ENCODE results near the gene RPAP2. TPM values are rescaled to one million over a fixed set of nuclear protein-coding genes. Genes with fewer than 3 reads are reported as not detected.
"Not testable (repeated sequence)": the region's sequence is repeated elsewhere in the genome, so short reads cannot be mapped to it uniquely, and the experiment has no call there.

Gene RPAP2
- total and polyA plus RNA-seq, 3 experiments from 2014 or later, result 30.8 to 40.7 (median 38.6) TPM

DNA sequence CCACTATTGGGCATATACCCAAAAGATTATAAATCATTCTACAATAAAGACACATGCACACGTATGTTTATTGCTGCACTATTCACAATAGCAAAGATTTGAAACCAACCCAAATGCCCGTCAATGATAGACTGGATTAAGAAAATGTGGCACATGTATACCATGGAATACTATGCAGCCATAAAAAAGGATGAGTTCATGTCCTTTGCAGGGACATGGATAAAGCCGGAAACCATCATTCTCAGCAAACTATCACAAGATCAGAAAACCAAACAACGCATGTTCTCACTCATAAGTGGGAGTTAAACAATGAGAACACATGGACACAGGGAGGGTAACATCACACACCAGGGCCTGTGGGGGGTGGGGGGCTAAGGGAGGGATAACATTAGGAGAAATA lies 95.1 kb downstream of the RPAP2 start:
- H3K27me3 Mint-ChIP-seq; H3K27ac ChIP-seq (ENCODE audit: low read depth, low read length); H3K9me3 ChIP-seq (ENCODE audit: low read length); H3K36me3 ChIP-seq (ENCODE audit: insufficient read depth, low read length); DNase-seq; H3K27ac Mint-ChIP-seq; H3K4me3 Mint-ChIP-seq; H3K4me3 ChIP-seq (ENCODE audit: low read length); H3K4me1 Mint-ChIP-seq; POLR2A ChIA-PET; CTCF ChIA-PET; H3K27me3 ChIP-seq (ENCODE audit: insufficient read depth, low read length, poor library complexity, severe bottlenecking); H3K4me1 ChIP-seq (ENCODE audit: insufficient read depth, low read length): not testable (repeated sequence)
- H3K36me3 Mint-ChIP-seq, result peaks cover 6 to 40% (median 6%) of the 10 kb centered on the region in 3 donors
- peaks cover 14 to 44% (median 37%) of the 10 kb centered on the region in 5 donors for H3K9me3 Mint-ChIP-seq

- Histone ChIP-seq H3K4me3 (ENCODE audit: low read length) (no peak overlapping the region), H3K27me3 (ENCODE audit: insufficient read depth, low read length, poor library complexity, severe bottlenecking) (no peaks in the 10 kb centered on the region), H3K9me3 (ENCODE audit: low read length) (no peaks in the 10 kb centered on the region), H3K36me3 (ENCODE audit: insufficient read depth, low read length) (no peaks in the 10 kb centered on the region), H3K4me1 (ENCODE audit: insufficient read depth, low read length) (no peaks in the 10 kb centered on the region), H3K27ac (ENCODE audit: low read depth, low read length) (no peak overlapping the region)
- H3K36me3 Mint-ChIP-seq, result peaks cover 1 to 13% (median 2%) of the 10 kb centered on the region in 3 donors
- no peaks in the 10 kb centered on the region for H3K4me1 Mint-ChIP-seq
- POLR2A ChIA-PET, result no interaction called here
- H3K27me3 Mint-ChIP-seq, result no peaks in the 10 kb centered on the region
- CTCF ChIA-PET, result no interaction called here
- H3K9me3 Mint-ChIP-seq, result peaks cover 8 to 18% (median 16%) of the 10 kb centered on the region in 5 donors
- peak overlapping the region in 1 of 8 donors; percentile 61 for H3K27ac Mint-ChIP-seq
- no peak for DNase-seq
- no peak overlapping the region for H3K4me3 Mint-ChIP-seq
Measured at GRCh38 chr1:92398519-92398918, 99.7 kb downstream of the RPAP2 start.

- H3K27ac Mint-ChIP-seq, result no peak overlapping the region
- Histone ChIP-seq H3K27ac (ENCODE audit: low read depth, low read length) (no peak overlapping the region), H3K27me3 (ENCODE audit: insufficient read depth, low read length, poor library complexity, severe bottlenecking) (no peaks in the 10 kb centered on the region), H3K4me3 (ENCODE audit: low read length) (no peak overlapping the region), H3K4me1 (ENCODE audit: insufficient read depth, low read length) (no peaks in the 10 kb centered on the region), H3K9me3 (ENCODE audit: low read length) (no peaks in the 10 kb centered on the region), H3K36me3 (ENCODE audit: insufficient read depth, low read length) (no peaks in the 10 kb centered on the region)
- no peak overlapping the region for H3K4me3 Mint-ChIP-seq
- CTCF ChIA-PET, result no interaction called here
- DNase-seq, result no peak
- H3K27me3 Mint-ChIP-seq, result no peaks in the 10 kb centered on the region
- H3K9me3 Mint-ChIP-seq, result peaks cover 10 to 16% (median 13%) of the 10 kb centered on the region in 5 donors
- H3K36me3 Mint-ChIP-seq, result peaks cover 3 to 13% (median 3%) of the 10 kb centered on the region in 3 donors
- POLR2A ChIA-PET, result no interaction called here
- H3K4me1 Mint-ChIP-seq, result no peaks in the 10 kb centered on the region
Measured at GRCh38 chr1:92399076-92399475, 100.2 kb downstream of the RPAP2 start.

- Mint-ChIP-seq H3K27me3 (no peaks in the 10 kb centered on the region), H3K36me3 (peaks cover 5 to 19% (median 6%) of the 10 kb centered on the region in 3 donors), H3K9me3 (peaks cover 8 to 15% (median 13%) of the 10 kb centered on the region in 5 donors), H3K27ac (no peak overlapping the region), H3K4me3 (no peak overlapping the region), H3K4me1 (peaks cover 11 to 14% (median 13%) of the 10 kb centered on the region in 3 donors)
- no peak overlapping the region for H3K4me3 ChIP-seq (ENCODE audit: low read length)
- POLR2A ChIA-PET, result no interaction called here
- no peaks in the 10 kb centered on the region for H3K36me3 ChIP-seq (ENCODE audit: insufficient read depth, low read length)
- H3K27me3 ChIP-seq (ENCODE audit: insufficient read depth, low read length, poor library complexity, severe bottlenecking), result no peaks in the 10 kb centered on the region
- no peak for DNase-seq
- CTCF ChIA-PET, result no interaction called here
- no peak overlapping the region for H3K27ac ChIP-seq (ENCODE audit: low read depth, low read length)
- H3K9me3 ChIP-seq (ENCODE audit: low read length), result no peaks in the 10 kb centered on the region
- peaks cover 4% of the 10 kb centered on the region for H3K4me1 ChIP-seq (ENCODE audit: insufficient read depth, low read length)
Measured at GRCh38 chr1:92404661-92405060, 105.8 kb downstream of the RPAP2 start.

DNA sequence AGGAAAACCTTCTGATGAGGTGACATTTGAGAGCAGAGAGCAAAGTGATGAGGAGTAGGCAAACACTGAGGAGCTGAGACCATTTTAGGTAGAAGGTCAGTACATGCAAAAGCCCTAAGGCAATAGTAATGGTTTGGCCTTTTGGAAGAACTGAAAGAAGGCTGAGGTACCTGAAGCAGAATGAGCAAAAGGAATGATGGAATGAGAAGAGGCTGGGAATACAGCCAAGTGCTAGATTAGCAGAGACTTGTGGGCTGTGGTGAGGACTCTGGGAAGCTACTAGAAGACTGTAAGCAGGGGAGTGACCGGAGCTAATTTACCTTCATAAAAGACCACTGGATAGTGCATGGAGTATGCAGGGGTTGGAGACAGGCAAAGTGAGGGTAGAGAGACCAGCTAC lies 110.0 kb downstream of the RPAP2 start:
- H3K27ac ChIP-seq (ENCODE audit: low read depth, low read length), result no peak overlapping the region
- no peak overlapping the region for H3K4me3 ChIP-seq (ENCODE audit: low read length)
- Mint-ChIP-seq H3K27ac (peak overlapping the region in 5 of 8 donors; percentile 23 to 55 (median 37)), H3K9me3 (peaks cover 4 to 5% (median 4%) of the 10 kb centered on the region in 5 donors), H3K4me3 (no peak overlapping the region), H3K36me3 (peaks cover 3 to 9% (median 7%) of the 10 kb centered on the region in 3 donors), H3K27me3 (no peaks in the 10 kb centered on the region), H3K4me1 (peaks cover 34 to 42% (median 36%) of the 10 kb centered on the region in 3 donors)
- no peaks in the 10 kb centered on the region for H3K9me3 ChIP-seq (ENCODE audit: low read length)
- no peaks in the 10 kb centered on the region for H3K27me3 ChIP-seq (ENCODE audit: insufficient read depth, low read length, poor library complexity, severe bottlenecking)
- POLR2A ChIA-PET, result no interaction called here
- no peaks in the 10 kb centered on the region for H3K36me3 ChIP-seq (ENCODE audit: insufficient read depth, low read length)
- CTCF ChIA-PET, result no interaction called here
- no peak for DNase-seq
- peaks cover 26% of the 10 kb centered on the region for H3K4me1 ChIP-seq (ENCODE audit: insufficient read depth, low read length)

GRCh38 chr1:92409946-92410549 lies 111.2 kb downstream of the RPAP2 start:
- ChIA-PET POLR2A (interaction anchor here (0.6 kb wide), 1 partner anchor 1045 kb away, joined by 3 read pairs; no protein-coding TSS in a partner anchor), CTCF (interaction anchor here (1.5 kb wide), 1 partner anchor 77 kb away, joined by 3 read pairs; the partner anchor contains the start of gene GFI1)
- Histone ChIP-seq H3K36me3 (ENCODE audit: insufficient read depth, low read length) (no peaks in the 10 kb centered on the region), H3K9me3 (ENCODE audit: low read length) (no peaks in the 10 kb centered on the region), H3K4me3 (ENCODE audit: low read length) (peak overlapping the region; percentile 17), H3K27me3 (ENCODE audit: insufficient read depth, low read length, poor library complexity, severe bottlenecking) (no peaks in the 10 kb centered on the region), H3K4me1 (ENCODE audit: insufficient read depth, low read length) (peaks cover 26% of the 10 kb centered on the region), H3K27ac (ENCODE audit: low read depth, low read length) (no peak overlapping the region)
- no peaks in the 10 kb centered on the region for H3K9me3 Mint-ChIP-seq
- DNase-seq, result no peak
- peak overlapping the region in 5 of 7 donors; percentile 24 to 78 (median 44) for H3K4me3 Mint-ChIP-seq
- peaks cover 34 to 42% (median 36%) of the 10 kb centered on the region in 3 donors for H3K4me1 Mint-ChIP-seq
- peak overlapping the region in 5 of 8 donors; percentile 13 to 87 (median 29) for H3K27ac Mint-ChIP-seq
- H3K36me3 Mint-ChIP-seq, result peaks cover 0 to 4% (median 4%) of the 10 kb centered on the region in 3 donors
- H3K27me3 Mint-ChIP-seq, result no peaks in the 10 kb centered on the region

DNA sequence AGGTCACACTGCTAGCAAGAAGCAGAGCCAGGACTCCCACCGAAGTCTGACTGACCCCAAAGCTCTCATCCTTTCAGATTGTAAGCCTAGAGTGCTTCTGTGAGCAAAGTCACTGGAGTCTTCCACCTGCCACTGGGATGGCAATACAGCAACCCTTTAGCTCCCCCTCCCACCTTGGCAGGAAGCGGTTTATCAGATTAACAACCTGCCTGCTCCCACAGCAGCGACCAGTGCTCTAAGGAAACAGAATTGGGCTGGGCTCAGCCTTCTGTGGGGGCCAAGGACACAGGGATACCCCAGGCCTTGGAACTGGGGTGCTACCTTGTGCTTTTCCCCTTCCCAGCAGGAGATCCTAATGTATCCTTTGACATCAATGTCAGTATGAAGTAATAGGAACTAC lies 111.8 kb downstream of the RPAP2 start:
- H3K4me3 Mint-ChIP-seq, result peak overlapping the region in 6 of 7 donors; percentile 32 to 78 (median 58)
- CTCF ChIA-PET, result interaction anchor here (1.5 kb wide), 1 partner anchor 76 kb away, joined by 3 read pairs; the partner anchor contains the start of gene GFI1
- no peaks in the 10 kb centered on the region for H3K9me3 Mint-ChIP-seq
- Histone ChIP-seq H3K36me3 (ENCODE audit: insufficient read depth, low read length) (no peaks in the 10 kb centered on the region), H3K27me3 (ENCODE audit: insufficient read depth, low read length, poor library complexity, severe bottlenecking) (no peaks in the 10 kb centered on the region), H3K4me3 (ENCODE audit: low read length) (peak overlapping the region; percentile 17), H3K4me1 (ENCODE audit: insufficient read depth, low read length) (peaks cover 26% of the 10 kb centered on the region), H3K27ac (ENCODE audit: low read depth, low read length) (no peak overlapping the region), H3K9me3 (ENCODE audit: low read length) (no peaks in the 10 kb centered on the region)
- H3K36me3 Mint-ChIP-seq, result peaks cover 0 to 4% (median 0%) of the 10 kb centered on the region in 3 donors
- peak; percentile 13 to 51 (median 15) for DNase-seq
- peak overlapping the region in 7 of 8 donors; percentile 15 to 87 (median 65) for H3K27ac Mint-ChIP-seq
- no peaks in the 10 kb centered on the region for H3K27me3 Mint-ChIP-seq
- POLR2A ChIA-PET, result no interaction called here
- H3K4me1 Mint-ChIP-seq, result peaks cover 34 to 42% (median 36%) of the 10 kb centered on the region in 3 donors

GRCh38 chr1:92411511-92411910 lies 112.7 kb downstream of the RPAP2 start:
- H3K4me1 Mint-ChIP-seq, result peaks cover 34 to 42% (median 36%) of the 10 kb centered on the region in 3 donors
- H3K27me3 ChIP-seq (ENCODE audit: insufficient read depth, low read length, poor library complexity, severe bottlenecking), result no peaks in the 10 kb centered on the region
- no peak overlapping the region for H3K27ac ChIP-seq (ENCODE audit: low read depth, low read length)
- DNase-seq, result no peak
- no peaks in the 10 kb centered on the region for H3K9me3 ChIP-seq (ENCODE audit: low read length)
- no peaks in the 10 kb centered on the region for H3K36me3 ChIP-seq (ENCODE audit: insufficient read depth, low read length)
- no peaks in the 10 kb centered on the region for H3K9me3 Mint-ChIP-seq
- H3K4me1 ChIP-seq (ENCODE audit: insufficient read depth, low read length), result peaks cover 26% of the 10 kb centered on the region
- H3K4me3 ChIP-seq (ENCODE audit: low read length), result no peak overlapping the region
- H3K4me3 Mint-ChIP-seq, result peak overlapping the region in 3 of 7 donors; percentile 5 to 27 (median 10)
- ChIA-PET CTCF (interaction anchor here (1.5 kb wide), 1 partner anchor 75 kb away, joined by 3 read pairs; the partner anchor contains the start of gene GFI1), POLR2A (no interaction called here)
- H3K36me3 Mint-ChIP-seq, result peaks cover 0 to 4% (median 0%) of the 10 kb centered on the region in 3 donors
- H3K27me3 Mint-ChIP-seq, result no peaks in the 10 kb centered on the region
- H3K27ac Mint-ChIP-seq, result peak overlapping the region in 2 of 8 donors; percentile 4 to 55

Measured in CD8-positive, alpha-beta memory T cell (primary cell).